Calu3 (cell line): ENCODE results near the gene ASIC2. TPM values are rescaled to one million over a fixed set of nuclear protein-coding genes. Genes with fewer than 3 reads are reported as not detected.

ENCODE experiments used
- BruUV-seq: library from RNA; stranded (reverse); fragments of 400-500 nt; replicated peaks from 2 replicates; lab custom pipeline; 2021; lab: Mats Ljungman, UMichigan
- CTCF ChIA-PET: fragments of 300-600 bp; sonication (Branson Sonifier 250); formaldehyde crosslinking; loops from one replicate; lab custom pipeline; 2022; ENCODE audit warnings: antibody characterized with exemption; lab: Charles Lee
- DNase-seq: peaks from one replicate; pipeline ENCODE4 v3.0.0; 2022
- H3K27ac Mint-ChIP-seq: one replicate; pipeline ENCODE4 v1.8.0; 2022; ENCODE audit warnings: mixed read lengths; ENCODE audit not compliant: unreplicated experiment
- H3K27me3 Mint-ChIP-seq: one replicate; pipeline ENCODE4 v1.8.0; 2022; ENCODE audit warnings: mixed read lengths; ENCODE audit not compliant: unreplicated experiment
- H3K36me3 Mint-ChIP-seq: one replicate; pipeline ENCODE4 v1.8.0; 2022; ENCODE audit warnings: mild to moderate bottlenecking, moderate library complexity, mixed read lengths; ENCODE audit not compliant: insufficient read depth, unreplicated experiment
- H3K4me1 Mint-ChIP-seq: one replicate; pipeline ENCODE4 v1.8.0; 2022; ENCODE audit warnings: mild to moderate bottlenecking, low read depth, mixed read lengths; ENCODE audit not compliant: unreplicated experiment
- H3K4me3 Mint-ChIP-seq: one replicate; pipeline ENCODE4 v1.8.0; 2022; ENCODE audit warnings: mild to moderate bottlenecking, low read depth, moderate library complexity, mixed read lengths; ENCODE audit not compliant: unreplicated experiment
- H3K9me3 Mint-ChIP-seq: one replicate; pipeline ENCODE4 v1.8.0; 2022; ENCODE audit warnings: low read depth, mixed read lengths; ENCODE audit not compliant: unreplicated experiment
- intact Hi-C: fragments of 100-400 bp; cut with micrococcal nuclease; formaldehyde crosslinking; loops from one replicate; pipeline ENCODE4 v1.10.0; 2022; ENCODE audit not compliant: unreplicated experiment
- total RNA-seq: library from RNA; stranded (reverse); gene quantifications from 2 replicates; pipeline ENCODE4 v1.2.3, GENCODE V29; 2022
- TF ChIP-seq, protein P1 (sequence below): fragments of 200-600 bp; IDR thresholded peaks from one replicate; pipeline ENCODE4 v1.8.0; 2022; ENCODE audit warnings: antibody characterized with exemption; ENCODE audit not compliant: unreplicated experiment

ASIC2 gene
- total RNA-seq, 1 experiment from 2014 or later = not detected

GRCh38 chr17:33204156-33204555, 88.9 kb downstream of the ASIC2 start:
- no peak overlapping the region for H3K27ac Mint-ChIP-seq
- H3K9me3 Mint-ChIP-seq = no peaks in the 10 kb centered on the region
- no peaks in the 10 kb centered on the region for H3K36me3 Mint-ChIP-seq
- no peak for DNase-seq
- intact Hi-C loops = no loop called here
- H3K27me3 Mint-ChIP-seq = peaks cover 60% of the 10 kb centered on the region
- TF ChIP-seq, protein P1, sequence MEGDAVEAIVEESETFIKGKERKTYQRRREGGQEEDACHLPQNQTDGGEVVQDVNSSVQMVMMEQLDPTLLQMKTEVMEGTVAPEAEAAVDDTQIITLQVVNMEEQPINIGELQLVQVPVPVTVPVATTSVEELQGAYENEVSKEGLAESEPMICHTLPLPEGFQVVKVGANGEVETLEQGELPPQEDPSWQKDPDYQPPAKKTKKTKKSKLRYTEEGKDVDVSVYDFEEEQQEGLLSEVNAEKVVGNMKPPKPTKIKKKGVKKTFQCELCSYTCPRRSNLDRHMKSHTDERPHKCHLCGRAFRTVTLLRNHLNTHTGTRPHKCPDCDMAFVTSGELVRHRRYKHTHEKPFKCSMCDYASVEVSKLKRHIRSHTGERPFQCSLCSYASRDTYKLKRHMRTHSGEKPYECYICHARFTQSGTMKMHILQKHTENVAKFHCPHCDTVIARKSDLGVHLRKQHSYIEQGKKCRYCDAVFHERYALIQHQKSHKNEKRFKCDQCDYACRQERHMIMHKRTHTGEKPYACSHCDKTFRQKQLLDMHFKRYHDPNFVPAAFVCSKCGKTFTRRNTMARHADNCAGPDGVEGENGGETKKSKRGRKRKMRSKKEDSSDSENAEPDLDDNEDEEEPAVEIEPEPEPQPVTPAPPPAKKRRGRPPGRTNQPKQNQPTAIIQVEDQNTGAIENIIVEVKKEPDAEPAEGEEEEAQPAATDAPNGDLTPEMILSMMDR = no peak
- no peaks in the 10 kb centered on the region for H3K4me1 Mint-ChIP-seq
- CTCF ChIA-PET = no interaction called here
- no TSS peak for BruUV-seq
- no peak overlapping the region for H3K4me3 Mint-ChIP-seq

- intact Hi-C loops = no loop called here
- no peak overlapping the region for H3K4me3 Mint-ChIP-seq
- H3K36me3 Mint-ChIP-seq = no peaks in the 10 kb centered on the region
- CTCF ChIA-PET = no interaction called here
- no peaks in the 10 kb centered on the region for H3K9me3 Mint-ChIP-seq
- TF ChIP-seq, protein P1 = no peak
- no TSS peak for BruUV-seq
- no peak overlapping the region for H3K27ac Mint-ChIP-seq
- H3K27me3 Mint-ChIP-seq = peaks cover 52% of the 10 kb centered on the region
- DNase-seq = no peak
- no peaks in the 10 kb centered on the region for H3K4me1 Mint-ChIP-seq
Observed at GRCh38 chr17:33202796-33203495, 90.1 kb downstream of the ASIC2 start.

DNA sequence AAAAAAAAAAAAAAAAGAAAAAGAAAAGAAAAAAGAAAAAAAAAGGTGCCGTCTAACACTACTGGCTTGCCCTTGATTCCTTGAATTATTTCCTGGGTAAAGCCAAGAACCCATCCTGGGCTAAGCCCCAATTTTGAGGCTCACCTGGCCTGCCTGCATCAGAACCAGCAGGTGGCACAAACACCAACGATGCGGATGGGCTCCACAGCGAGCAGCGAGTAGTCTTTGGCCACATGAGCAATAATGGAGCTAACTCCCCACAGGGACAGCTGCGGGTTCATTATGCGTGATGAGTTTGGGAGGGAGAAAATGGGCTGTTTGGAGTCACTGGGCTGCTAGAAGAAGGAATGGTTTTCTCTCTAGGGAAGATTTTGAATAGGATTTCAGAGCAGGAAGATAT, 91.1 kb downstream of the ASIC2 start:
- DNase-seq = no peak
- no peaks in the 10 kb centered on the region for H3K4me1 Mint-ChIP-seq
- no TSS peak for BruUV-seq
- intact Hi-C loops = no loop called here
- H3K27me3 Mint-ChIP-seq = peaks cover 44% of the 10 kb centered on the region
- H3K36me3 Mint-ChIP-seq = no peaks in the 10 kb centered on the region
- no peaks in the 10 kb centered on the region for H3K9me3 Mint-ChIP-seq
- no peak overlapping the region for H3K4me3 Mint-ChIP-seq
- CTCF ChIA-PET = interaction anchor here (0.6 to 0.7 kb wide), 5 partner anchors 38 to 825 kb away, joined by 3 to 5 read pairs (median 4); no protein-coding TSS in a partner anchor
- TF ChIP-seq, protein P1 = no peak
- H3K27ac Mint-ChIP-seq = no peak overlapping the region

DNA sequence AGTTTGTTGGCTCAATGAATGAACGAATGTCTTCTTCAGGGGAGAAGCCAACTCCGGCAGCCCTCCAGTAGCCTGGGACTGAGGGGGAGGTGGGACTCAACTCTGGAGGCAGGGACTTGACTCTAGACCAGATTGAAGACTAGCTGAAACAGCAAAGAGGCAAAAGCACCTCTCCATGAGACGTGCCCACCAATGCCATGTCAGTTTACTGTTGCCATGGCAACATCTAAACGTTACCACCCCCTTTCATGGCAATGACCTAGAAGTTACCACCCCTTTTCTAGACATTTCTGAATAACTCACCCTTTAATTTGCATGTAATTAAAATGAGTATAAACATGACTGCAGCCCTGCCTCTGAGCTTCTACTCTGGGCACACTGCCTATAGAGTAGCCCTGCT, 91.8 kb downstream of the ASIC2 start:
- TF ChIP-seq, protein P1 = no peak
- Mint-ChIP-seq H3K36me3 (no peaks in the 10 kb centered on the region), H3K9me3 (no peaks in the 10 kb centered on the region), H3K27me3 (peaks cover 50% of the 10 kb centered on the region), H3K4me1 (no peaks in the 10 kb centered on the region), H3K4me3 (no peak overlapping the region), H3K27ac (no peak overlapping the region)
- intact Hi-C loops = no loop called here
- DNase-seq = no peak
- CTCF ChIA-PET = interaction anchor here (0.6 kb wide), 1 partner anchor 342 kb away, joined by 4 read pairs; no protein-coding TSS in a partner anchor
- BruUV-seq = no TSS peak
